MM.1S (cell line): ENCODE data around the gene L3MBTL4.

Source experiments
- EZH2phosphoT487 ChIP-seq: fragments of 300-600 bp; sonication (generic); IDR thresholded peaks from 2 replicates; pipeline ENCODE4 v1.6.1; 2018; ENCODE audit warnings: antibody characterized with exemption, low read length
- TF ChIP-seq, protein P1 (sequence below): fragments of 300-600 bp; sonication (generic); IDR thresholded peaks from 2 replicates; pipeline ENCODE4 v1.5.1; 2016; ENCODE audit warnings: antibody characterized with exemption, low read length, mixed read lengths

DNA sequence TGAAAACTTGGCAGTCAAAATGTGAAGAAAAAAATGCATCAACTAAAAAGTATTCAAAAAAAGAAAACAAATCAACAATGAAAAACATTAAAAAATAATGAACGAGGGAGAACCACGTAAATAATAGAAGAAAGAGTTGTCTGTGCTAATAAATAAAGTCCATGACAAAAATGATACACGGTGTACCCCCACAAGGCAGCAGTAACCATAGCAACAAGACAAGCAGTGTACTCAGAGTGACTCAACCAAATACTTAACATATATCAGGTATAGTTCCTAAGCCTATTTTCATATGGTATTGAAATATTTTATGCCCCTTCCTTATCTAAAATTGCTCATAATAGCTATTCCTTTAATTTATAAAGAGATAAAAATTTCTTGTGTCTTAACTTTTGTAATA is 357.1 kb downstream of the L3MBTL4 start:
- no peak for TF ChIP-seq EZH2phosphoT487
- TF ChIP-seq, protein P1, sequence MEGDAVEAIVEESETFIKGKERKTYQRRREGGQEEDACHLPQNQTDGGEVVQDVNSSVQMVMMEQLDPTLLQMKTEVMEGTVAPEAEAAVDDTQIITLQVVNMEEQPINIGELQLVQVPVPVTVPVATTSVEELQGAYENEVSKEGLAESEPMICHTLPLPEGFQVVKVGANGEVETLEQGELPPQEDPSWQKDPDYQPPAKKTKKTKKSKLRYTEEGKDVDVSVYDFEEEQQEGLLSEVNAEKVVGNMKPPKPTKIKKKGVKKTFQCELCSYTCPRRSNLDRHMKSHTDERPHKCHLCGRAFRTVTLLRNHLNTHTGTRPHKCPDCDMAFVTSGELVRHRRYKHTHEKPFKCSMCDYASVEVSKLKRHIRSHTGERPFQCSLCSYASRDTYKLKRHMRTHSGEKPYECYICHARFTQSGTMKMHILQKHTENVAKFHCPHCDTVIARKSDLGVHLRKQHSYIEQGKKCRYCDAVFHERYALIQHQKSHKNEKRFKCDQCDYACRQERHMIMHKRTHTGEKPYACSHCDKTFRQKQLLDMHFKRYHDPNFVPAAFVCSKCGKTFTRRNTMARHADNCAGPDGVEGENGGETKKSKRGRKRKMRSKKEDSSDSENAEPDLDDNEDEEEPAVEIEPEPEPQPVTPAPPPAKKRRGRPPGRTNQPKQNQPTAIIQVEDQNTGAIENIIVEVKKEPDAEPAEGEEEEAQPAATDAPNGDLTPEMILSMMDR, result no peak
